Fibroblast of pulmonary artery (primary cell): Measurements from ENCODE around the gene SMIM22.

Experiments
- DNase-seq: peaks from one replicate; pipeline ENCODE4 v3.0.0-alpha.2; 2010; ENCODE audit warnings: low read depth
- H3K4me3 ChIP-seq: replicated peaks from 2 replicates; pipeline ENCODE4 v1.5.1; 2011; ENCODE audit warnings: low read depth, mild to moderate bottlenecking, control low read depth, low read length, moderate library complexity
- CTCF ChIP-seq: IDR thresholded peaks from 2 replicates; pipeline ENCODE4 v1.5.1; 2011; ENCODE audit warnings: mild to moderate bottlenecking, control low read depth, low read length, inconsistent platforms; ENCODE audit errors: missing control alignments

The SMIM22 gene

GRCh38 chr16:4802659-4803287, 7.6 kb downstream of the SMIM22 start:
- peak overlapping the region; percentile 66 for H3K4me3 ChIP-seq
- DNase-seq: peak; percentile 90
- no peak for TF ChIP-seq CTCF

DNA sequence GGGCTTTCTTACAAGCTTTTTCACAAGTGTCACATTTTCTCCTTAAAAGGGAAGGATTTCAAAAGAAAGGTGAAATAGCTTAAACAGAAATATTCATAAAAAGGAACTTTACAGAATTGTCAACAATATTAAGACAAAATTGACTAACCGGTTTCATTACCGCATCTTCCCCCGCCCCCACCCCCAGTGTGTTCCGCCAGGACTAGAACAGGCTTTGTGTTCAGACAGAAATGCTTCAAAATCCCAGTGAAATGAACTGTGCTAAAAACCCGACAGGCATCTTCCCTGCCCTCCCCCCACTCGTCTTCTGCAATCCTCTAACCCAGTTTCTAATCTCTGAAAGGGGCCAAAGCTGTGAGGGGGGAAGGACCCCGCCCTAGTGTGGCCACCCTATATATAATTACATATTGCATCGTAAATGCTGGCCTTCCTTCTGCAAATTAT, 8.3 kb downstream of the SMIM22 start:
- no peak for DNase-seq
- peak overlapping the region; percentile 66 for H3K4me3 ChIP-seq
- TF ChIP-seq CTCF: no peak

DNA sequence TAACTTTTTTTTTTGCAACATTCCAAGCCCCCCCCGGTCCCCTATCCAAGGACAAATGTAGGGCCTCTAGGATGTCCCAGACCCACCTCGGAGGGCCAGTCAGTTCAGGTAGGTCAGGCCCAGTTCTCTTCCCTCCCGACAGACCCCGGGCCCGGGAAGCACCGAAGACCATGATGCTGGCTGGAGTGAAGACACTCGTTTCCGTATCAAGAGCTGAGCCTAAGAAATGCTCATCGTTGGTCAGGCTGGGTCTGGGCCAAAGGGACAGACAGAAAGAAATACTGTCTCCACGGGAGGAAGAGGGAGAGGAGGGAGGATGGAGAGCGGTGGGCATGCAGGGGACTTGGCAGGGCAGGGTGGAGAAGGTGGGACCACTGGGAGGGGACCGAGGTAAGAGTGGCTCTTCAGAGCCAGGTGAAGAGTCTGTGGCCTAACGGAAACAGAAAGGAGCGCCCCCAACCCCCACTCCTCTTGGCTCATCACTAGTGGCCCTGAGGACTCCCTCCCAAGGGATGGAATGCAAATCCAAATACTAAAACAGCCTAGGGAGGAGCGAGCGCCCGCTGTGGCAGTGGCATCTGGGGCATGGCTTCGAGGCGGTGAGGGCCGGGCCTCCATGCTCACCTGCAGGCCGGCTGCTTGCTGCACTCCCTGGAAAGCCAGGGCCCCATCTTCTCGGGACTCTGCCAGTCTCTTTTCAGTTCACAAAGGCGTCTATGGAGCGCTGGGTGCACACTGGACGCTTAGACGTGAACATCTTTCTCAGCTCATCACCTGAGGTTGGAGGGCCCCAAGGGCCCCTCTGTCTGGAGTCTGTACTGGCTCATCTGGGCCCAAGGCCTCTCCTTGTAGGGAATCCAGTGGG, 9.0 kb downstream of the SMIM22 start:
- H3K4me3 ChIP-seq: no peak overlapping the region
- DNase-seq: no peak
- no peak for TF ChIP-seq CTCF

- DNase-seq: peak; percentile 11
- no peak for TF ChIP-seq CTCF
Observed at GRCh38 chr16:4805231-4805630, 10.1 kb downstream of the SMIM22 start.

GRCh38 chr16:4806280-4806679, 11.1 kb downstream of the SMIM22 start:
- TF ChIP-seq CTCF: no peak
- no peak overlapping the region for H3K4me3 ChIP-seq
- DNase-seq: no peak

More at GRCh38 chr16:4805231-4805630, 10.1 kb downstream of the SMIM22 start:
- H3K4me3 ChIP-seq: no peak overlapping the region

GRCh38 chr16:4811242-4811641, 16.1 kb downstream of the SMIM22 start:
- no peak for DNase-seq
- no peak overlapping the region for H3K4me3 ChIP-seq
- no peak for TF ChIP-seq CTCF
